ENCODE measurements around the gene EFCAB6.

Gene EFCAB6

DNA sequence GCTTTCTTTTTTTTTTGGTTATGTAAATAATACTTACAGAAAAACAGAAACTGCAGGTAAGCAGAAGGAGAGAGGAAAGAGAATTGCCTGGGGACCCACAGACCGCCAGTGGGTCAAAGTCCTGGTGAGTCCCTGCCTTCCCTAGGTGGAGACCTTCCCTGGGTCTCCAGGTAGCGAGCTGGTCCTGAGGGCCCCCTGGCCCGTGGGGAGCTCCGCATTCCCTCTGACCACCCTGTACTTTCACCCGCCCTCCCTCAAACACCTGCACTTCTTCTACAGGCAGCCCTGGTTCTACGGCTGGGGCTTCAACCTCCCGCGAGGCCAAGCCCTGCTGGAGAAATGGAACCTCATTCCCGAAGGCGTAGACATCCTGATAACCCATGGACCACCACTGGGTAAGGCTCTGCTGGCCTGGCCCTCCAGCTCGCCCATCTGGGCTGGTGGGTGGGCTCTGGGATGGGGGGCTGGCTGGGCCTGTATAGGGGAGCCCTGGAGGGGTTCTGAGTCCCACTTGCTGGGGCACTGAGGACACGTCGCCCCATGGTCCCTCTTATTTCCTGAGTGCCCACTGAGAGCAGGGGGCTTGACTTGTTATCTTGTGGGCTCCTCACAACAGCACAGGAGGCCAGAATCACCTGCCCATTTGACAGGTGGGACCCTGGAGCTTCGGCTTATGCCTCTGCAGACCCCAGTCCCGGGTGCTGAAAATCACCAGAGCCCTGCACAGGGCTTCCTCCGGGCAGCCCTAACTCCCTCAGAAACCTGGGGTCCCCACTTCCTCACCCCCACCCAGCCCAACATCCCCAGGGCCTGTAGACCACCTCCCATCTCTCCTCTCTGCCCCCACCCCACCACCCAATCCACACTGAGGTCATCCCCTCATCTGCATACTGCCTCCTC lies 313.9 kb downstream of the EFCAB6 start:
- DNase-seq: no peak

DNA sequence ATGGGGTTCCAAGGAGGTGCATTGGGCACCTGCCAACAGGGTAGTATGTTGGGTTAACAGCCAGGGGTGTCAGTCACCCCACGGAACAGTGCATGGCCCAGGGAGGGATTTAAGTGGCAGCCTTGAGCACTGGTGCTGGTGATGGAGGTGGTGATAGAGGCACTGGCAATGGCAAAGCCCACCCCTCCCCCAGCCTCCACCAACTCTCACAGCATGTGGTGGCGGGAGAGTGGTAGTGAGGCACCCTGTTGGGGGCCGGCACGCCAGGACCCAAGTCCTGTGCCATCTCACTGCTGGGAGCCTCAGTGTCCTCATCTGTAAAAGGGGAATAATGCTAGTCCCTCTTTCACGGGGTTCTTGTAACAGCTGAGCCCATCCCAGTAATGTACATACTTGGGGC lies 318.8 kb downstream of the EFCAB6 start:
- no peak for DNase-seq

DNA sequence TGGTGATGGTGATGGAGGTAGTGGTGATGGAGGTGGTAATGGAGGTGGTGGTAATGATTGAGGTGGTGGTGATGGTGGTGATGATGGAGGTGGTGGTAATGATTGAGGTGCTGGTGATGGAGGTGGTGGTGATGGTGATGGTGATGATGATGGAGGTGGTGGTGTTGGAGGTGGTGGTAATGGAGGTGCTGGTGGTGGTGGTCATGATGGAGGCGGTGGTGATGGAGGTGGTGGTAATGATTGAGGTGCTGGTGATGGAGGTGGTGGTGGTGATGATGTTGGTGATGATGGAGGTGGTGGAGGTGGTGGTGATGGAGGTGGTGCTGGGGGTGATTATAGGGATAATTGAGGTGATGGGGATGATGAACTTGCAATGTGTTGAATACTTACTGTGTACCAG lies 320.4 kb downstream of the EFCAB6 start:
- DNase-seq: no peak

DNA sequence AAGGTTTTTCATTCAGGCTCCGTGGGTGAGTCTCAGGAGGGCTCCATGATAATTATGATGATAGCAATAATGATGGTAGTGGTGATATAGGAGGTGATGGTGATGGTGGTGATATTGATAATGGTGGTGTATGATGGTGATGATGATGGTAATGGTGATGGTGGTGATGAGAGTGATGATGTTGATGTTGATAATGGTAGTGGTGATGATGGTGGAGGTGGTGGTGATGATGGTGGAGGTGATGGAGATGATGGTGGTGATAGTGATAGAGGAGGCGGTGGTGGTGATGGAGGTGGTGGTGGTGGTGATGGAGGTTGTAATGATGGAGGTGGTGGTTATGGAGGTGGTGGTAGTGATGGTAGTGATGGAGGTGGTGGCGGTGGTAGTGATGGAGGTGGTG lies 320.9 kb downstream of the EFCAB6 start:
- DNase-seq: no peak

DNA sequence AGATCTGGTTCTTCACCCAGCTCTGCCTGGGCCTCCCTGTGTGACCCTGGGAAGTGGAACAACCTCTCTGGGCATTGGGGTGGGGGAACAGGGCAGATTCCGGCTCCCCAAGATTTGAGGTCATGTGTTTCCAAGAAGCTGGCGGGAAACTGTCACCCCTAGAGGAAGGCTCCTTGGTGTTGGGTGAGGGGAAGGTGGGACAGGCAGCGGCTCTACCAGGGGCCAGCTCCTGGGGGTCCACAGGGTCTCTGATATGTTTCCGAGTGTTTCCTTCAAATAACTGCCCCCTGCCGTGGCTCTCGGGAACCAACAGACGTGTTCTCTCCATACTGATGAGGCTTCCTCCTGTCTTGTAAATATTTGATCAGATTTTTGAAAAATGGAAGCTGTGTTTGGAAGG lies 321.8 kb downstream of the EFCAB6 start:
- DNase-seq: no peak

DNA sequence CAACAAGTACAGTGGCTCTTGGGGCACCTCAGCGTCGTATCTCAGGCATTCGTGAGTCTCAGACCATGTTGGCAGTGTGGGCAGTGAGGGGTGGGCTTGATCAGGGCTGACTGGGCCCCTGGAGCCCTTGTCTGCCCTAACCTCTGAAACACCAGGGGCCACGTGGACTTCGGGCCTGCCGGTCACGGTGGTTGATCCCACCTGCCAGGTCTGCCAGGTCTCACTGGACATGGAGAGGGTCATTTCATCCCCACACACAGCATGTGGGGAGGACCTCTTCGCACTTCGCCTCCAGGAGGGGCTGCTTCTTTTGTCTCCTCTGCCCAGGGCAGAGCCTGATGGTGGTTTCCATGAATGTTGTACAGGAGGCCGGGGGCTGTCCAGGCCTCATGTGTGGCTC lies 323.2 kb downstream of the EFCAB6 start:
- no peak for DNase-seq

- DNase-seq: no peak
Observed at GRCh38 chr22:43488031-43488866, 323.9 kb downstream of the EFCAB6 start.

GRCh38 chr22:43487311-43488030 lies 324.6 kb downstream of the EFCAB6 start:
- no peak for DNase-seq

DNA sequence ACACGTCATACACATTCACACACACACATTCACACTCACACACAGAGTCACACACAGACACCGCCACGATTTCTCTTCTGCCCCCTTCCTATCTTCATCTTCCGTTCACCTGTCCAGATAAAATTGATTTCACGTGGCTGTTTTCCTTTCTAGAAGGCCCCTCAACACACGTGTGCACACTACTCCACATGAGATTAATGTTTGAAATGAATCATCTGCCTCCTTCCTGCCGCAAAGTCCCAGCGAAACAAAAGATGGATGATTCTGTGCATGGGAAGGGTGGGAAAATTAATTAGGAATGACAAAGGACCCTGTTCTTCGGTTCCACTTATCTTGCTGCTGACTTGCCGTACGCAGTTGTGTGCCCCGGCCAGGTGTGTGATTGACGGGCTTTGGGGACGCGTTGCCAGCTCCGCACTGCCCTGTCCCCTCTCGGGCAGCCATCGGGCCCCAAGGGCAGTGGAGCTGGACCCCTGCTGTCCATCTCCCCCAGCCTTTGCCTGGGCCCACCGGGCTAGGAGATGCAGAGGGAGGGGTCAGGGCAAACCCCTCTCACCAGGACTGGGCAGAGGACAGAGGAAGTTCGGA lies 326.5 kb downstream of the EFCAB6 start:
- no peak for DNase-seq

GRCh38 chr22:43484227-43484626 lies 327.9 kb downstream of the EFCAB6 start:
- no peak for DNase-seq

GRCh38 chr22:43483669-43484068 lies 328.4 kb downstream of the EFCAB6 start:
- no peak for DNase-seq

- DNase-seq: no peak
Observed at GRCh38 chr22:43483266-43483665, 328.8 kb downstream of the EFCAB6 start.

GRCh38 chr22:43482318-43482625 lies 329.8 kb downstream of the EFCAB6 start:
- no peak for DNase-seq

DNA sequence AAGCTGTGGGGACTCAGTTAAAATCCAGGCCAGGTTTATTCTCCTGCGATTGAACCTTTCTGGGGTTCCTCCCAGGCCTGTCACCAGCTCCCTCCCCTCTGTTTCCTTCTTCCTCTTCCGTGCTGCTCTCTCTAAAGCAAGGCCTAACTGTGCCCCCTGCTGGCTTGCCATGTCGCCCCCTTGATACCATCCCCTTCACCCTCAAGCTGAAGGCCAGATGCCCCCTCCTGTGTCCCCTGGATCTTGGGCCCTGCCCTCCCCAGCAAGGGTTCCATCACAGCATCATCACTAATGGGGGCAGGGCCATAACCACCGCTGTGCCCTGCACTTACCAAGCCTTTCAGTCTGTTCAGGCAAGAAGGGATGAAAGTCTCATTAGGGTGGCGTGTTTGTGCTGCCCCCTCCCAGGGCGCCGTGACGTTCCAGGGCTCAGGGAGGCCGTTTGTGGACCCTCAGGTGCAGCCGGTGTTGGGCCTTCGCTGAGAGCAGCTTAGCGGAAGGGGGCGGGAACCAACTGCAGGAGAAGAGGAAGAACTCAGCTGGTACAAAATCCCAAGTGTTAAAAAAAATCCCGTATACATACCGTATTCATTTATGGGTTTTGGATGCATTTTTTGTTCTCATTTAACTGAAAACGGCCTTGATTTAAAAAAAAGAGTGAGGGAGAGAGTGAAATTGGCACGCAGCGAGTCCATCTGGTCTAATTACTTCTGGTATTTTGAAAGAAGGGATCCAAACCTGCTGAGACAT lies 330.4 kb downstream of the EFCAB6 start:
- DNase-seq: no peak

DNA sequence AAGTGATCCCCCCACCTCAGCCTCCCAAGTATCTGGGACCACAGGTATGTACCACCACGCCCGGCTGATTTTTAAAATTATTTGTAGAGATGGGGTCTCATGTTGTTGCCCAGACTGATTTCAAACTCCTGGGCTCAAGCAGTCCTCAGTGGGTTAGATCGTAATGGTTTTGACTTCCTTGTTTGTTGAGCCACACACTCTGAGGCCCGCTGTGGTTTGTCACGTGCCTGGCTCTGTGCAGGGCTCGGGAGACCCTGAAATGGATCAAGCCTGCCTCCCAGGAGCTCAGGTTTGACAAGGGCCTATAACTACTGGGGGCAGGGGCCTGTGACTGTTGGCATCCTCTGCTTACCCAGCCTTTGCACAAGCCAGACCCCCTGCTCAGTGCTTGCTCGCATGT lies 332.1 kb downstream of the EFCAB6 start:
- DNase-seq: no peak

DNA sequence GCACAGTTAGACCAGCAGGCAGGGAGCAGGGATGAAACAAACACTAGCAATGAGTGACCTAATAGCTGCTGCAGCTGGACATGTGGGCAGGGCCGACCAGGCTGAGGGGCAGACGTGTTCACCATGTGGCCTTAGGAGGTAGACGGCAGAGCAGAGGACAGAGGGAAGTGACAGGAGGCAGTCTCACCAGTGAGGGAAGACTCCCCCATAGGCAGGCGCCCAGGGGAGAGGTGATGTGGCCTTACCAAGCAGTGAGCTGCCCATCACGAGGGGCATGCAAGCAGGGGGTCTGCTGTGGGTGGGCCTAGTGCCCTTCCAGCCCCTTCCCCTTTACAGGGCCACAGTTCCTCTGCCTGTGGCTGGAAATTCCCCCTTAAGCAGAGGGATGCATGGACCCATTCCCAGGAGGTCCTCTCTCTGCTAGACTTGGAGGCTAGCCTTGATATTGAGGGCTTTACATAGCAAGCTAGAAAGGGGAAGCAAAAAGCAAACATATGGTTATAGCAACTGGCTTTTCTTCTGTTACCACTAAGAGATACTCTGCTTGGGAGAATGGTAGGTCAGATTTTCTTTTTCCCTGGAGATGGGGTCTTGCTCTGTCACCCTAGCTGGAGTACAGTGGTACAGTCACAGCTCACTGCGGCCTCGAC lies 332.7 kb downstream of the EFCAB6 start:
- no peak for DNase-seq

All from T-helper 2 cell (primary cell).